Activated CD4-positive, alpha-beta T cell treated with anti-CD3 and anti-CD28 coated beads, Interleukin-2, amount 50 U/mL, for 24 hours (primary cell): Measurements from ENCODE around the gene CRTAC1.

Experiments
- DNase-seq, 2 donors: peaks; one replicate each; pipeline ENCODE4 v3.0.0-alpha.2; 2020; ENCODE audit warnings: low read depth in 1 of 2, low spot score in 1 of 2

Gene CRTAC1

DNA sequence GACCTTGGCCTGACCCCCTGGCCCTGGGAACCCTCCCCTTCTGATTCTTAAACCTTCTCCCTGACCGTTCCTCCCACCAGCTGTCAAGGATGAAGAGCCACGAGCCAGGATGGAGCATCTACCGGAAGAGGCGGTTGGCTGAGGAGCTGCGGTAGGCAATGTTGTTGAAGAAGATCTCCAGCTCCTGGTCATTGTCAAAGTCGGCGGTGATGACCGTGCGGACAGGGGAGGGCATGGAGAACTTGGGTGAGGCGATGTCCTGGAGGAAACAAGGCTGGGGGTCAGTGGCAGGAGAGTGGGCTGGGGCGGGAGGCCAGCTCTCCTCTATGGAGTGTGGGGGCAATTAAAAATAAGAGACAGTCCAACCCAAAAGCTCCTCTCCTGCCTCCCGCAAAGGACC lies 129.0 kb downstream of the CRTAC1 start:
- no peak for DNase-seq

DNA sequence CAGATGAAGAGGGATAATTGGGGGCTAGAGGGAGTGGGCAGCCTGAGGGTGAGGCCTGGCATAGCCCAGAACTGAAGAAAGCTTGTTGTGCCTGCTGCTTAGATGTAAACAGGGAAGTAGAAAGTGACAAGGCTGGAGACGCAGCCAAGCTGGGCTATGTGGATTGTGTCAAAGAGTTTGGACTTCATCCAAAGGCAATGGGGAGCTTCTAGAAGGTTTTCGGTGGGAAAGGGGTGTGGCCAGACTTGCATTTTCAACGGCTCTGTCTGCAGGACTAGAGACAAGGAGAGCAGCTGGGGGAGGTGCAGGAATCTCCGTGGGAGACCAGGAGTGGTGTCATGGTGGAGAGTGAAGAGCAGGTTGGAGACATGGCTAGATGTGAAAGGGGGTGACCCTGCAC lies 132.0 kb downstream of the CRTAC1 start:
- no peak for DNase-seq

DNA sequence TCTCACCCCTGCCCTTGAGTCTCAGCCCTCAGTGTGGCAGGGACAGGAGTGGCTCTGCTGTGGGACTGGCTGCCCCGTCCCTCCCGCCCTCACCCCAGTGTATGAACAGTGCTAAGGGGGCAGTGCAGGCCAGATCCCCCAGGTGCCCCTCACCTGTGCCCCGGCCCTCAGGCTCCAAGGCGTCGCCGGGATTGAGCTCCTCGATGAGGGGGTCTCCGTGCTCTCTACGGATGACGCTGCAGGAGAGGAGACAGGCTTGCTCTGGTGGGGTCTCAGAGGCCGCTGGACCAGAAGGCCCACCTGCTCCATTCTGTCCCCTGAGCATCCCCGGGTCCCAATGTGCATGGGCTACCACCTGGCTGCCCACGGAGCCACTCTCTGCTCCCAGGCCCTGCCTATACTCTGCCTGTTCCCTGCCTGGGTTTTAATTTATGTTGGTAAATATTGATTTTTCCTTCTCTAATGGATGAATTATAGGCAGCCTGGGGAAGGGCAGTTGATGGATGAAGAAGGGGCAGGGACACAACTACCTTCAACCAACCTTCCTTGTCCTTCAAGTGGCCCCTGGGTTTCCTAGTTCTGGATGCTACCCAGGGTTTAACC lies 133.6 kb downstream of the CRTAC1 start:
- DNase-seq: no peak

DNA sequence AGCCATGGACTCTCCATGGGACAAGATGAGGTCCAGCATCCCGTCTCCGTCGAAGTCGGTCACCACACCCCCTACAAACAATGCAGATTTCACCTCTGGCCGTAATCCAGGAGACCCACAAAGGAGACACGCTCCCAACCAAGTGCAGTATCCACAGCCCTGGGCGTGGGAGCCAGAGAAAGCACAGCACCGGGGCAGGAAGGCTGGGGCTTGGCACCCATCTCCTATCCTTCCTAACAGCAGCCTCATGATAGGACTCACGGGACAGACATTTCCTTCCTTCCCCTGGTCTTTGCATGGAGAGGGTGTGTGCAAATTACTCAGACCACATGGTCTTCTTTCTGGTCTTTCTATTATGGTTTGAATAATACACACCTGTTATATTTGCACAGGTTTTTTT lies 134.5 kb downstream of the CRTAC1 start:
- no peak for DNase-seq

DNA sequence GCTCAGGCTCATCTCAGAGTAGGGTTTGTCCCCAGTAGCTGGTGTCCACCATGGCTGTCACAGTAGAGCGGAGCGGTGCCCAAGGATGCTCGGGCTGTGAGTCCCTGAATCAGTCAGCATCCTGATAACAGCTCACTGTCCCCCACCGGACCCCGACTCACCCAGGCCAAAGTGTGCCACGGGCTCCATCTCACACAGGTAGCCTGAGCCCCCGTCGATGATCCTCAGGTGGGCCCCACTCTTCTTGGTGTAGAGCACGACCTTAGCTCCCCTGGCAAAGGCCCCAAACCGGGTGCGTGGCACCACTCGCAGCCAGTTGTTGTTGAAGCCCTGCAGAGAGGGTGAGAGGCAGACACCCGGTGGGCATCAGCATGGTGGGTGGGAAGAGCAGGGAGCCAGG lies 135.3 kb downstream of the CRTAC1 start:
- DNase-seq: no peak

DNA sequence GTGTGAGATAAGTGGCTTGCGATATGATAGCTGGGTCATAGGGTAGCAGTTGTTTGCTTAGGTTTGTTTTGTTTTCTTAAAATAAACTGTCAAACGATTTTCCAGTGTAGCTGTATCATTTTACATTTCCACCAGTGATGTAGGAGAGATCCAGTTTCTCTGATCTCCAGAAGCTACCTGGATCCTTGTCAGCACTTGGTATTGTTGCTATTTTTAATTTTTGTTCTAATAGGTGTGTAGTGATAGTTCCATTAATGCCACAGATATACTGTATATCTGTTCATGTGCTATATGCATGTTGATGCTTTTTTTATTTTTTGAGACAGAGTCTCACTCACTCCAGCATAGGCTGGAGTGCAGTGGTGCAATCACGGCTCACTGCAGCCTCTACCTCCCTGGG lies 136.3 kb downstream of the CRTAC1 start:
- DNase-seq: no peak

DNA sequence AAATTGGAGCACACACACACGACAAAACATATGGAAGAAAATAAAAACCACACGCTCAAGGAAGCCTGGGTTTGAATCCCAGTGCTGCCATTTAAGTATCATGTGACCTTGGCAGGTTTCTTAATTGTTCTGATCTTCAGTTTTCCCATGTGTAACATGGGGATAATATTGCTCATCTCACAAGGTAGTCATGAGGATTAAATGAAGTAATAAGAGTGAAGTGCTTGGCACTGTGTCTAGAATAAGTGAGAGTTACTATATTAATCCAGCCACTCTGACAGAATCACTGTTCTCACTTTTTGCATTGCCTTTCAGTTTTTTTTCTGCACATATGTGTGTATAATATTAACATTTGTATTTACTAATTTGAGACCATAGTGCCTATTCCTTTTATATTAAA lies 137.5 kb downstream of the CRTAC1 start:
- DNase-seq: no peak

DNA sequence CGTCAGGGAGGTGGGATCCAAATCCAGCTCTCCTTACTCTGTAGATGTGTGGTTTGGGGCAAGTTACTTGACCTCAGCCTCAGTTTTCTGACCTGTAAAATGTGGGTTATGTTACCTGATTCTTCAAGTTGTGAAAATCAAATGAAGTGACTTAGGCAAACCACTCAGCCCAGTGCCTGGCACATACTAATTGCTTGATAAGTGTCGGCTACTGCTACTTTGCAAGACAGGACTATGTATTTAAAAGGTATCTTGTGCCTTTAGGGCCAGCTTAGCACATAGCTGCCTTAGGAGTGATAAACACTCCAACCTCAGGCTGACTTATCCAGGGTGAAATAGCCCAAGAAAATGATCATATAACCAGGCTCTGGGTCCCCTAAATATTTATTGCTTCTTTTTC lies 137.9 kb downstream of the CRTAC1 start:
- no peak for DNase-seq

DNA sequence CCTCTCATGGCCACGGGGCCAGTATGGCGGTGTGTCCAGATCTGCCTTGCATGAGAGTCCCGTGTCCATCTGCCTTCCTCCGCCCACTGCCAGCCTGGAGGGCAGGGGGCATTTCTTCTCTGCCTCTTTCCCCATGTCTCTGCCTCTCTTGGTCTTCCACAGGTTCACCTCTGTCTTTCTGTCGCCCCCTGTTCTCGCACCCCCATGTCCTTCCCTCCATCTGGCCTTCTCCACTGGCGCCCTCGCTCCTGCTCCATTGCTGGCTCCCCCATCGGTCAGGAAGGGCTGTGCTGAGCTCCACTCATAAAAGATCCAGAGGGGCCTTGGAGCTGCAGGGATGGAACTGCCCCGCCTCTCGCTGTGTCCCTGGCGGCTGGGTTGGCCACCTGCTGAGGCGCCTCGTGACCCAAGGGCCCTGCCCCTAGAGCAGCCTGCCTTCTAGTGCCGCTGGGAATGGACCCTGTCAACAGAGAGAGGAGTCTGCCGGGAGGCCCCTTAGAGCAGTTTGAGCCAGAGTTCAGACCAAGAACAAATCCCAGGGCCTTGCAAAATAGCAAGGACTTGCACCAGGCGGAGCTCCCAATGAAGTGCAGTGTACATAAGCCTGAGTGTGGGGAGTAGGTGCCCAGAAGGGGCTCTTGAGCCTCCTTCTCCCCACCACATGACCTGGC lies 138.8 kb downstream of the CRTAC1 start:
- DNase-seq: no peak

DNA sequence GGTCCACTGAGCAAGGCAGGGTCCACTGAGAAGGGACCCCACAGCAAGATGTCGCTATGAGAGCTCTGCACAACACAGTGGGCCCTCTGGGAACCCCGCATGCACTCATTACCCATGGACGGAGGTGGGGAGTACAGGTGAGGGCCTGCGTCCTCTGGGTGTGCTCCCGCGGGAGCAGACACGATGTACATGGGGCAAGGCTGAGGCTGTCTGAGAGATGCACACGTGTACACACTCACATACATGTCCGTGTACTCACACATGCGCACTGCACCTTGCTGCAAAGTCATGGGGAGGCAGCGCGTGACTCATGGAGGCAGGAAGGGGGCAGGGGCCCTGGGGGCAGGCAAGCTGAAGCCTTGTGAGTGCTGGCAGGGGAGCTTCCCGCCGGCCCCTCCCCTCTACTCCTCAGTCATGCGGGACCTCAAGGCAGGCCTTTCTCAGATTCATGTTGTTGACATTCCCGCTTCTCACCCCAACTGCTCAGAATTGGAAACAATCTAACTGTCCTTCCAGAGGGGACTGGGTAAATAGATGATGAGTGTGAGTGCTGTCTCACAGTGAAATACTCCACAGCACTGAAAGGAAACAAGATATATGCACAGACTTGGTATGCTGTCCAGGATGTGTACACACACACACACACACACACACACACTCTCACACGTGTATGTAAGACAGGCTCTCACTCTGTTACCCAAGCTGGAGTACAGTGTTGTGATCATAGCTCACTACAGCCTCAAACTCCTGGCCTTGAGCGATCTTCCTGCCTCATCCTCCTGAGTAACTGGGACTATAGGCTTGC lies 140.8 kb downstream of the CRTAC1 start:
- DNase-seq: no peak

DNA sequence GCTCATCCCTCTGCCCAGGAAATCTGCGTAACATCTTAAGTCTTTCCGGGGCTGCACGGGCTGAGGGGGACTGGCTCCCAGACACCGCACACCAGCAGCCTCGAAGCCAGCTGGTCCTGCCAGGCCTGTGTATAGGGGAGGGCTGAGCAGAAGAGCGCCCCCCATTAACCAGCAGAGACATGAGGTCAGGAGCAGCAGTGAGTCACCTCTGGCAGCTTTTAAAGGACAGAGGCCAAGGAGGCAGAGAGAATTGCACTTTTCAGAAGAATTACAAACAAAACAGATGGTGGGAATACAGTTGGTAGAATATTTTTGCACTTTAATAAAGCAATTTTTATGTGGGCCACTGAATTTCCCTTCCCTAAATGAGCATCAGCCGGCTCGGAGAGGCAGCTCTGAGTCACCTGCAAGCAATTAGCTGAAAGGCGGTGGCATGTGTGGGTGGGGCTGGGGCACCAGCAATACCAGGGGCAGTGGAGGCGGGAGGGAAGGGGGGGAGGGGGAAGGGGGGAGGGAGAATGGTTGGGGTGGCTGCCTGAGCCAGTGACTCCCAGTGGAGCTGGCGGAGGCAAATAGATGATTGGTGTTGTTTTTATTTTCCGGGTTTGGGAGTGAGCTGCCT lies 141.7 kb downstream of the CRTAC1 start:
- no peak for DNase-seq

DNA sequence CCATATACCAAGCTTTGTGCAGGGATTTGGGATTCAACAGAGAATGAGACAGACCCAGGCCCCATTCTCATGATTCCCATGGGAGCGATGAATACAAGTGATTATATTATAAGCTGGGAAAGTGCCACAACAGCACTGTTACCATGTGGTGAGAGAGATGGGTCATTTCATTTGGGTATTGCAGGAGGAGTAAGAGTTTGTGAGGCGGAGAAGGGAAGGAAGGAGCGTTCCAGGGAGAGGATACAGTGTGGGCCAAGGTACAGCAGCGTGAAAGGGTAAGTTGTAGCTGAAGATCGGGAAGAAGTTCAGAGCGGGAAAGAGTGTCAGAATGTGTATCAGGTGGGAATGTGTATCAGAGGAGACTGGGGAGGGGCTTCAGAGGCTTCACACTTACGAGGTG lies 142.3 kb downstream of the CRTAC1 start:
- no peak for DNase-seq

DNA sequence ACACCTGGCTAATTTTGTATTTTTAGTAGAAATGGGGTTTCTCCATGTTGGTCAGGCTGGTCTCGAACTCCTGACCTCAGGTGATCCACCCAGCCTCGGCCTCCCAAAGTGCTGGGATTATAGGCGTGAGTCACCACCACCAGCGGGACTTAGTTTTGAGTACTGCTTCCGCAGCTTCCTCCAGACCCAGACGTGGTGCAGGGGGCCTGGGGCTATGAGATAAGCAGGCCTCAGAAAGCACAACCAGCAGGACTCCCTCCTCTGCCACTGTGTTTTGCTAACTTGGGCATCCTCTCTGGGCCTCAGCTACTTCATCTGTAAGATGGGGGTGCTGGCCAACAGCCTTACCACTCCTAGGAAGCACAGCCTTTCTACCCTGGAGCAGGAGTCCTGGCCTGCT lies 143.0 kb downstream of the CRTAC1 start:
- no peak for DNase-seq

DNA sequence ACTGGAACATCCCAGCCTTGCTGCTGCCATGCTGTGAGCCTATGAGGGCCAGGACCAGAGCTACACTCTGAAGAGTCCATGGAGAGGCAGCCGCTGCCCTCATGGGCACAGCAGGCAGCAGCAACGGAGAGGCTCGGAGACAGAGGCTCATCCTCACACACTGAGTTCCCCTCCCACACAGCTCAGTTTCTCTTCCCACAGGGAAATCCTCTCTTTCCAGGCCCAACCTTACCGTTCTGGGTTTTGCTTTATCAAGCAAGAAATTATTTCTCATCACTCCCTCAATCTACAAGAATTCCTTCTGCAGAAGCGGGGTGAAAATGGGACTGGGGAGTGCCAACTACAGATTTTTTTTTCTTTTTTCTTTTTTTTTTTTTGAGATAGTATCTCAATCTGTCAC lies 144.1 kb downstream of the CRTAC1 start:
- no peak for DNase-seq

DNA sequence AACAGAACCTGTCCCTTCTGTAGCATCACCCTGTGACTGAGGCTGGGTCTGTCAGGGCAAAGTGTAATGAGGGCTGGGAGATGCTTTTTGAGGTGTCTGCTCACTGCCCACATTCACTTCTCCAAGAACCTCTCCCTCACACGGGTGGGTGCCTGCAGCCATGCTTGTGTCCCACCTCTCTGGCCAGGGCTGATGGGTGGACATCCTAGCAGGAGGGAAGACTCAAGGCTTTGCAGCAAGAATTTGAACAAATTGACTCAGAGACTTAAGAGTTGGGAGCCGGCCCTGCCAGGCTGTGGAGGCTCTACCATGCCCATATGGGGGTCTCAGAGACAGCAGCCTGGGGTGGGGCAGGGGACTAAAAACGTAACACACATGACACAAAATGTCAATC lies 147.3 kb downstream of the CRTAC1 start:
- DNase-seq: no peak

DNA sequence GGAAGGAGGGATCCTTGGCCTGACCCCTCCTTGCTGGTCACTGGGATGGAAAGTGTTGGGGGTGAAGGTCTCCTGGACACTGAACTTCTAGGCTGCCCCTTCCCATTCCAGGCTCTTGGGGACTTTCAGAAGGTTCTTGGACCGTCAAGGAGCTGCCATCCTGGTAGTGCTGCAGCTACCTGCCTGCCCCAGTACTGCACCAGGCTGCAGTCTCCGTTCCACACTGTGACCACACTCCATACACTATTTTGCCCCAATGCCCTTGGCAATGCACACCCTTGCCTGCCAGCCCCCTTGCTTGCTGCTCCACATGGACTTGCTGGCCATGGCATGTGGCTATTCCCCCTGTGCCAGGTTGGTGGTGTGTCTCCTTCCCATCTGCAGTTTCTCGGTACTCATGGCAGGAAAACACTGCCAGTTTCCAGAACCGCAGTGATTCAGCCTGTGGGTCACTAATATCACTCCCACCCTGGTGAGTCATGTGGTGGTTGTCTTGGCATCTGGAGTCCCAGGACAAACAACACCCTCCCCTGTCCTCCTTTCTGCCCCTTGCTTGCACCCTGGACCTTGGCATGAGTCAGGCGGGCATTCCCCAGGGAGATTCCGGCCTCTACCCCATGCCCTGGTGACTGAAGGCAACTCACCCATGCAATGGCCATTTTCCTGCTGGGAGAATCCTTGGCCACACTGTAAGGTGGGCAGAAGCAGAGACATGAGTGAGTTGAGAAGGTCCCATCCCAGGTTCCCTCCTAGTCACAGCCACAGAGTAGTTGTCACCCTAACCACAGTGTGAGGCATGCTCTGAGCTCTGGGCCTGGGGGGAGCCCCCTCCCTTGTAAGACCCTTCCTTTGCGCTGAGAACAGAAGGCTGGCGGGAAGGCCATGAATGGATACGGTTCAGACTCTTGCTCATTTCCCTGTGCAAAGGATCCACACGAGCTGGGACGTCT lies 148.0 kb downstream of the CRTAC1 start:
- no peak for DNase-seq

DNA sequence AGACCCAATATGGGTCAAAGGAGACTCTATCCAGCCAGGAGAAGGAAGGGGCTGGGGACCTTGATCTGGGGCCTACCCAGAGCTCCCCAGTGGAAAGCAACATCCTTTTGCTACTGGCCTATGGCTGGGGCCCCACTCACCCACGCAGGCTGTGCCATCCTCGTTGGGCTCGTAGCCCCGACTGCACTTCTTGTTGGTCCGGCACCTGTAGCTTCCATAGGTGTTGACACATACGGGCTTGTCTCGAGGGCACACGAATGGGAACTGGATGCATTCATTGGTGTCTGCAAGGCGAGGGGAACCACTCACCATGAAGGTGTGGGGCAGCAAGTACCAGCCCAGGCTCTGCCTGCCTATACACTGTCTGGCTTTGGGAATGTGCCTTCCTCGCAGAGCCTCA lies 150.3 kb downstream of the CRTAC1 start:
- no peak for DNase-seq

DNA sequence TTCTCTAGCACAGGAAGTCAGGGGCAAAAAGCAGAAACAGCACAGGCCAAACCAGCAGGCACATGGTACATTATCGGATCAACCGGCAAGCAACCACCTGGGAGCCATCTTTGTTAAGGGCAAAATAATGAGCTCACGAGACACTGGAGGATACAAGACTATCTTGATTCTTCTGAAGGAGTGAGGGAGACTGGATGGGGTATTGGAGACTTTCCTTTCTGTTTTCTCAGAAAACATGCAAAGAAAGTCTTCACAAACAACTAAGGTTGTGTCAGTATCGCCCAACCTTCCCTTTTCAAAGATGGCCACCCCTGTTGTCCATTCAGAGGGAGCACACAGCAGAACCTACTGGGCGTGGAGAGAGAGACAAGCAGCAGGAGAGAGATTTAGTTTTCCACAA lies 151.2 kb downstream of the CRTAC1 start:
- no peak for DNase-seq

DNA sequence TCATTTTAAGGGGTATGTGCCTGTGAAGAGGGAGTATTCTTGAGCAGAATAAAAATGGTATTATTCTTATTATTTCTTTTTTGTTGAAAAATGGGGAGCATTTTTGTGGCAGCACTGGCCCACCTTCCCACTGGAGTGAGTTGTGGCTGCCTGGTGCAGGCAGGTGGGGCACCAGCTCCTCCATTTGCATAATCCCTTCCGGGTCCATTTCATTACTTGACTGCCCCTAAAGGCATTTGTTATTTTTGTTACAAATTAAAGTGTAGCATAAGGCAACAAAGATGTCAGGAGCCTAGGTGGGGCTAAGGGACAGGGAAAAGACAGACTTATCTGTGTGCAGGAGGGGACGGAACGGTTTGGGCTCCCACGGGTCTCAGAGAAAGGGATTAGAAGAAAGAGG lies 154.0 kb downstream of the CRTAC1 start:
- no peak for DNase-seq

DNA sequence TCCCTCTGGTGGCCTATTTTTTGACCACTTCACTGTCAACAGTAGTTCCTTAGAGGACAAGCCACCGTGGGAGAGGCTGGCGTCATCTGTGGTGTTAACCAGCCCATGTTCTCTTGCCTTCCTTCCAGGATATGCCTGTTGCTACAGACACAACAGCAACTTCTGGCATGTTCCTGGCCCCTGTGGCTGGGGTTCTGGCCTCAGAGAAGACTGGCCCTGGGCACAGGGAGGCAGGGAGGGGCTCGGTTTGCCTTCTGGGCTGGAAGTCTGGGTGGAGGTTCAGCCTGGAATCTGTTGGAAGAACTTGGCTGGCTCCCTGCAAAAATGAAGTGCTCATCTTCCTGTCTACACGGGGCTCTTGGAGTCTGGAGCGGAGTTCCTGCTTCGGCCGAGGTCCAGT lies 155.0 kb downstream of the CRTAC1 start:
- no peak for DNase-seq

DNA sequence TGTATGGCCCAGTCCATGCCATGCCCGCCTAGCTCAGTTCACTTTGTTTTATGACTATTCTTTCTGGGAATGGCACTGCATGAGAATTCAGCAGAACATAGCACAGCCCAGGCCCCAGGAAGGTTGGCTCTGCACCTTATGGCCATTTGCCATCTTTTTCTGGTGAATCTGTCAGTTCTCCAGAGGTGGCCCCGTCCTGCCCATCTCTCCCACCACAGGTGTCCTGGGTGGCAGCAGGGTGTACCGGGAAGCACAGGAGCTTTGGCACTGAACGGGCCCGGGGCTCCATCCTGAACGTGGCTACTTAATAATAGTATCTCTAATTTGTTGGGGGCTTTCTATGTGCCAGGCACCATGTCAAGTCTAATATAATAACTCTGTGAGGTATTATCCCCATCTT lies 156.1 kb downstream of the CRTAC1 start:
- no peak for DNase-seq
